AG08396 (cell line): Measurements from ENCODE around the gene IRX4.

ENCODE experiments used
- DNase-seq: peaks from one replicate; pipeline ENCODE4 v3.0.0; 2012; ENCODE audit warnings: low spot score, mixed read lengths

Gene IRX4

GRCh38 chr5:1913578-1913977 is 30.9 kb upstream of the IRX4 start:
- no peak for DNase-seq

GRCh38 chr5:1912951-1913565 is 30.3 kb upstream of the IRX4 start:
- DNase-seq, result no peak

- no peak for DNase-seq
Observed at GRCh38 chr5:1911773-1912235, 29.1 kb upstream of the IRX4 start.

- no peak for DNase-seq
Observed at GRCh38 chr5:1910861-1911772, 28.4 kb upstream of the IRX4 start.

- no peak for DNase-seq
Observed at GRCh38 chr5:1910081-1910760, 27.5 kb upstream of the IRX4 start.

GRCh38 chr5:1909346-1909985 is 26.7 kb upstream of the IRX4 start:
- no peak for DNase-seq

GRCh38 chr5:1908931-1909330 is 26.2 kb upstream of the IRX4 start:
- DNase-seq, result no peak

GRCh38 chr5:1907616-1908015 is 24.9 kb upstream of the IRX4 start:
- DNase-seq, result no peak

- no peak for DNase-seq
Observed at GRCh38 chr5:1905108-1905507, 22.4 kb upstream of the IRX4 start.

- no peak for DNase-seq
Observed at GRCh38 chr5:1901983-1902382, 19.3 kb upstream of the IRX4 start.

GRCh38 chr5:1901061-1901460 is 18.3 kb upstream of the IRX4 start:
- no peak for DNase-seq

GRCh38 chr5:1899201-1899600 is 16.5 kb upstream of the IRX4 start:
- DNase-seq, result no peak

GRCh38 chr5:1897816-1898450 is 15.2 kb upstream of the IRX4 start:
- DNase-seq, result no peak

GRCh38 chr5:1897386-1897785 is 14.7 kb upstream of the IRX4 start:
- no peak for DNase-seq

GRCh38 chr5:1896602-1897376 is 14.1 kb upstream of the IRX4 start:
- DNase-seq, result no peak

GRCh38 chr5:1895739-1896420 is 13.2 kb upstream of the IRX4 start:
- no peak for DNase-seq

GRCh38 chr5:1894243-1894642 is 11.5 kb upstream of the IRX4 start:
- no peak for DNase-seq

GRCh38 chr5:1893754-1894153 is 11.0 kb upstream of the IRX4 start:
- no peak for DNase-seq

- no peak for DNase-seq
Observed at GRCh38 chr5:1892685-1893445, 10.1 kb upstream of the IRX4 start.

- DNase-seq, result no peak
Observed at GRCh38 chr5:1892211-1892610, 9.5 kb upstream of the IRX4 start.
